OCI-LY7 (cell line): Measurements from ENCODE around the gene TMEM135.

Experiments
- EZH2phosphoT487 ChIP-seq: fragments of 200-600 bp; sonication (generic); IDR thresholded peaks from 2 replicates; pipeline ENCODE4 v1.6.1; 2018; ENCODE audit warnings: low read depth, borderline replicate concordance, mild to moderate bottlenecking, mixed run types, antibody characterized with exemption, low read length, moderate library complexity, mixed read lengths
- TF ChIP-seq, protein P1 (sequence below): fragments of 200-600 bp; sonication (generic); conservative IDR thresholded peaks from 2 replicates; pipeline ENCODE4 v1.5.1; 2014; ENCODE audit warnings: mild to moderate bottlenecking, antibody characterized with exemption, low read length, moderate library complexity, mixed read lengths

DNA sequence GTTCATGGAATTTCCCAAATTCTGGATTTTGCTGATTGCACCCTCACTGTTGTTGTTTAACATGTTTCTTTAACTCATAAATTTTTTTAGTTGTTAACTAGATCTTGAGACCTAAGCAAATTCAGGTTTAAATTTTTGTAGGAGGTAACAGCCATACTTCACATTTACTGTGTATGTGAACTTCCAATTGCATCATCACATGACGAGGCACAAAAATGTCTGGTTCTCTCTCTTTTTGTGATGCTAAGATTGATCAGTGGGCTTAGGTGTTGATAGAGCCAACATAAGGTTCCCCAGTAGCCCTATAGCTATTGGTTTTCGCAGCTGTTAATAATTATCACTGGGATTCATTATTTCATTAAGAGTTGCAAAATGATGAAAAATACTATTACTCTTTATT, 277.5 kb downstream of the TMEM135 start:
- TF ChIP-seq, protein P1, sequence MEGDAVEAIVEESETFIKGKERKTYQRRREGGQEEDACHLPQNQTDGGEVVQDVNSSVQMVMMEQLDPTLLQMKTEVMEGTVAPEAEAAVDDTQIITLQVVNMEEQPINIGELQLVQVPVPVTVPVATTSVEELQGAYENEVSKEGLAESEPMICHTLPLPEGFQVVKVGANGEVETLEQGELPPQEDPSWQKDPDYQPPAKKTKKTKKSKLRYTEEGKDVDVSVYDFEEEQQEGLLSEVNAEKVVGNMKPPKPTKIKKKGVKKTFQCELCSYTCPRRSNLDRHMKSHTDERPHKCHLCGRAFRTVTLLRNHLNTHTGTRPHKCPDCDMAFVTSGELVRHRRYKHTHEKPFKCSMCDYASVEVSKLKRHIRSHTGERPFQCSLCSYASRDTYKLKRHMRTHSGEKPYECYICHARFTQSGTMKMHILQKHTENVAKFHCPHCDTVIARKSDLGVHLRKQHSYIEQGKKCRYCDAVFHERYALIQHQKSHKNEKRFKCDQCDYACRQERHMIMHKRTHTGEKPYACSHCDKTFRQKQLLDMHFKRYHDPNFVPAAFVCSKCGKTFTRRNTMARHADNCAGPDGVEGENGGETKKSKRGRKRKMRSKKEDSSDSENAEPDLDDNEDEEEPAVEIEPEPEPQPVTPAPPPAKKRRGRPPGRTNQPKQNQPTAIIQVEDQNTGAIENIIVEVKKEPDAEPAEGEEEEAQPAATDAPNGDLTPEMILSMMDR: no peak
- no peak for TF ChIP-seq EZH2phosphoT487
